K562 (cell line): ENCODE results near the gene DAPL1.

ENCODE experiments used
- CBFB ChIP-seq: sonication (generic); formaldehyde crosslinking; IDR thresholded peaks from 2 replicates; pipeline ENCODE4 v1.4.0; 2020; ENCODE audit warnings: mild to moderate bottlenecking, missing genetic modification reagents
- FOXM1 ChIP-seq, 2 experiments: fragments of 450-650 bp in 1 of 2; sonication (generic) in 1 of 2; formaldehyde crosslinking in 1 of 2; IDR thresholded peaks; 2 replicates each; pipeline versions ENCODE4 v1.6.1 to v1.9.0; 2017 to 2022; ENCODE audit warnings: low read depth in 2 of 2, mild to moderate bottlenecking in 2 of 2, missing genetic modification reagents in 1 of 2, moderate library complexity in 1 of 2
- KDM1A ChIP-seq, 2 experiments: fragments of 450-650 bp; IDR thresholded peaks; 2 replicates each; pipeline ENCODE4 v1.6.1; 2016; ENCODE audit warnings: mild to moderate bottlenecking in 2 of 2
- POLR2A ChIP-seq: fragments of 450-650 bp; conservative IDR thresholded peaks from 2 replicates; pipeline ENCODE4 v1.6.1; 2016
- SPI1 ChIP-seq: IDR thresholded peaks from 2 replicates; pipeline ENCODE4 v1.6.1; 2011; ENCODE audit warnings: low read depth, low read length, control low read depth, borderline replicate concordance
- TAF1 ChIP-seq: IDR thresholded peaks from 2 replicates; pipeline ENCODE4 v1.6.1; 2011; ENCODE audit warnings: mild to moderate bottlenecking, low read length, moderate library complexity; ENCODE audit not compliant: insufficient read depth, control insufficient read depth, severe bottlenecking; ENCODE audit errors: extremely low read depth
- ZNF384 ChIP-seq: IDR thresholded peaks from 2 replicates; pipeline ENCODE4 v1.6.1; 2012; ENCODE audit warnings: low read depth, low read length, improper control_type of control experiment

GRCh38 chr2:158796652-158797051 is 1.5 kb downstream of the DAPL1 start:
- no peak for TF ChIP-seq CBFB
- TF ChIP-seq TAF1 = no peak
- TF ChIP-seq KDM1A (IDR thresholded peaks at IDR 0.05) = no peak
- no peak for TF ChIP-seq POLR2A
- TF ChIP-seq FOXM1 (IDR thresholded peaks at IDR 0.05; ENCODE audit: low read depth) = no peak
- TF ChIP-seq FOXM1 (CRISPR knock-in tag; IDR thresholded peaks at IDR 0.05; ENCODE audit: low read depth) = no peak
- TF ChIP-seq ZNF384 = no peak
- no peak for TF ChIP-seq SPI1
